GM12872 (cell line): Measurements from ENCODE around the gene RANGAP1.

Experiments
- CTCF ChIP-seq: IDR thresholded peaks from 3 replicates; pipeline ENCODE4 v1.5.1; 2011; ENCODE audit warnings: low read depth, mild to moderate bottlenecking, low read length, moderate library complexity; ENCODE audit not compliant: insufficient read depth

RANGAP1 gene

GRCh38 chr22:41226723-41227655 is 59.0 kb downstream of the RANGAP1 start:
- no peak for TF ChIP-seq CTCF

DNA sequence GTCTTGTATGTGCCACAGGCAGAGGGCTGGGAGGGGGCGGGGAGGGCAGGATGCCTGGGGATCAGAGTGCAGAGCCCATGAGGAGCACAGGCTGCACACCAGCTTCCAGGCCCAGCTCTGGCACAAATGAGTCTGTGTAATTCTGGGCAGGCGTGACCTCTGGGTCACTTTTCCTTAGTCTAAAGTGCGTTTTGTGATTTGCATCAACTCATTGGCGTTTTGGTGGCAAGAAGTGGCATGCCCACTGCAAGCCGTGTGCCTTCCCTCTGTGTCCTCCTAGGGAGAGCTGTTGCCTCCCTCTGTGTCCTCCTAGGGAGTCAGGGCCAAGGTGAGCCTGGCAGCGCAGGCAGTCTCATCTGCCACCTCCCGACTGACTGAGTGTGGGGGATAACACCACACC is 62.5 kb downstream of the RANGAP1 start:
- no peak for TF ChIP-seq CTCF

GRCh38 chr22:41222846-41223507 is 63.0 kb downstream of the RANGAP1 start:
- no peak for TF ChIP-seq CTCF

- TF ChIP-seq CTCF, result no peak
These were observed 68.3 kb downstream of the RANGAP1 start for GRCh38 chr22:41217553-41218157.

DNA sequence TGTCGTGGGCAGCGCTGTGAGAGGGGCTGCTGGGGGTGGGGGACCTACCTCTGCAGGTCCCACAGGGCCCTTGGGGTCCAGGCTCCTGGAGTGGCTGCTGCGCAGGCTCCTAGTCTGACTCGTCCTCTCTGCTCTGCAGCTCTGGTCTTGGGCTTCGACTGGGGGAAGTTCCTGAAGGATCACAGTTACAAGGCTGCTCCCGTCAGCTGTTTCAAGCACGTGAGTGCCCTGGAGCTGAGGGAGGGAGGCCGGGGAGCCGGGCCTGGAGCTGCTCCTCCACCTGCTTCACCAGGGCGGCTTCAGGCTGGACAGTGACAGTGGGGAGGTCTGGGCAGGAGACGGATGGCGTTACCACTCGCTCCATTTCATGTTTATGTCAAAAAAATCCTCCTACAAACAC is 69.0 kb downstream of the RANGAP1 start:
- no peak for TF ChIP-seq CTCF

DNA sequence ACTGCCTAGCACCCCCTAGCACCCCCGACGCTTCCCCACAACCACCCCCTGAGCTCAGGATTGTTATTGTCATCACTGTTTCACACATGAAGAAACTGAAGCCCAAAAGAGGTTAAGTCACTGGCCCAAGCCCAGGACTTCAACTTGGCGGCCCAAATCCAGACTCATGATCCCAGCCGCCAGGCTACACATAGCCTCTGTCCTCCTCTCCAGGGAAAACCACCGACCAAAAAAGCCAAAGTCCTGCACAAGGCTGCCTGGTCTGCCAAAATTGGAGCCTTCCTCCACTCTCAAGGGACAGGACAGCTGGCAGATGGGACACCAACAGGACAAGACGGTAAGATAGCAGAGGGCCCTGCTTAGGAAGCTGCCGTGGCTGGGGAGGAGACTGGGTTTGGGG is 70.1 kb downstream of the RANGAP1 start:
- no peak for TF ChIP-seq CTCF

- TF ChIP-seq CTCF, result no peak
These were observed 70.6 kb downstream of the RANGAP1 start for GRCh38 chr22:41215409-41215808.
